HepG2 (cell line): Measurements from ENCODE around the gene RNF149. TPM values are rescaled to one million over a fixed set of nuclear protein-coding genes. Genes with fewer than 3 reads are reported as not detected.
A peak's percentile ranks its signal among the peaks of the same experiment; 100 is the strongest.

Experiments used
- CENPT ChIP-seq: sonication (generic); formaldehyde crosslinking; IDR thresholded peaks from 2 replicates; pipeline ENCODE4 v1.8.0; 2022; ENCODE audit warnings: low read depth, mild to moderate bottlenecking, moderate library complexity, missing genetic modification reagents
- DBP ChIP-seq: sonication (generic); formaldehyde crosslinking; IDR thresholded peaks from 2 replicates; pipeline ENCODE4 v1.4.0; 2020; ENCODE audit warnings: missing genetic modification reagents; ENCODE audit errors: not compliant biosample characterization
- GFI1 ChIP-seq: sonication (generic); formaldehyde crosslinking; IDR thresholded peaks from 2 replicates; pipeline ENCODE4 v1.5.0; 2020; ENCODE audit warnings: missing genetic modification reagents, mild to moderate bottlenecking, borderline replicate concordance
- GPBP1L1 ChIP-seq: sonication (generic); formaldehyde crosslinking; IDR thresholded peaks from 2 replicates; pipeline ENCODE4 v1.5.0; 2020; ENCODE audit warnings: mild to moderate bottlenecking, missing genetic modification reagents
- ISL2 ChIP-seq: sonication (generic); formaldehyde crosslinking; IDR thresholded peaks from 2 replicates; pipeline ENCODE4 v1.5.0; 2020; ENCODE audit warnings: missing genetic modification reagents
- RARA ChIP-seq: IDR thresholded peaks from 2 replicates; pipeline ENCODE4 v1.6.1; 2016; ENCODE audit warnings: missing genetic modification reagents, missing compliant biosample characterization
- RFX3 ChIP-seq: IDR thresholded peaks from 2 replicates; pipeline ENCODE4 v1.6.1; 2016; ENCODE audit warnings: missing biosample characterization, missing genetic modification reagents
- SRSF9 ChIP-seq: fragments of 200-400 bp; formaldehyde crosslinking; IDR thresholded peaks from 2 replicates; pipeline ENCODE4 v1.6.1; 2018; ENCODE audit warnings: borderline replicate concordance, mild to moderate bottlenecking, low read depth, low read length; ENCODE audit not compliant: insufficient read depth, poor library complexity, severe bottlenecking
- TAF1 ChIP-seq: sonication (generic); formaldehyde crosslinking; IDR thresholded peaks from 2 replicates; pipeline ENCODE4 v1.4.0; 2020; ENCODE audit warnings: missing genetic modification reagents
- TRIM22 ChIP-seq: fragments of 450-650 bp; IDR thresholded peaks from 2 replicates; pipeline ENCODE4 v1.6.1; 2017
- ZBTB7B ChIP-seq: sonication (generic); formaldehyde crosslinking; IDR thresholded peaks from 2 replicates; pipeline ENCODE4 v1.4.0; 2020; ENCODE audit warnings: missing genetic modification reagents
- ZNF10 ChIP-seq: sonication (generic); formaldehyde crosslinking; IDR thresholded peaks from 2 replicates; pipeline ENCODE4 v1.4.0; 2020; ENCODE audit warnings: mild to moderate bottlenecking, low read depth, missing genetic modification reagents, borderline replicate concordance
- ZNF781 ChIP-seq: sonication (generic); formaldehyde crosslinking; IDR thresholded peaks from 2 replicates; pipeline ENCODE4 v1.5.1; 2020; ENCODE audit warnings: borderline replicate concordance, mild to moderate bottlenecking, missing genetic modification reagents; ENCODE audit errors: not compliant biosample characterization
- ZNF883 ChIP-seq: sonication (generic); formaldehyde crosslinking; IDR thresholded peaks from 2 replicates; pipeline ENCODE4 v1.5.1; 2020; ENCODE audit warnings: mild to moderate bottlenecking, missing genetic modification reagents; ENCODE audit errors: not compliant biosample characterization
- ZXDC ChIP-seq: sonication (generic); formaldehyde crosslinking; IDR thresholded peaks from 2 replicates; pipeline ENCODE4 v1.5.0; 2020; ENCODE audit warnings: mild to moderate bottlenecking, missing genetic modification reagents
- polyA plus RNA-seq, 8 experiments: library from polyadenylated mRNA; depleted of rRNA in 3 of 8; stranded (reverse) in 7 of 8; unstranded in 1 of 8; fragments of >200 nt; fragmentation: Illumina TruSeq in 4 of 8; extraction: Trizol in 4 of 8; gene quantifications; 2 replicates each; pipeline versions ENCODE4 v1.2.1 to v1.2.3, GENCODE V29; 2011 to 2016; ENCODE audit warnings: low read depth in 4 of 8, missing spikeins in 1 of 8, mixed read lengths in 1 of 8; ENCODE audit not compliant: insufficient read depth in 1 of 8
- total RNA-seq, 5 experiments: library from RNA; depleted of rRNA; stranded (reverse); fragments of >200 nt; fragmentation: Illumina TruSeq; extraction: Trizol; gene quantifications; 2 replicates each; pipeline ENCODE4 v1.2.3, GENCODE V29; 2016; ENCODE audit warnings: low read depth in 1 of 5

RNF149 gene
- total and polyA plus RNA-seq, 2 of the 13 experiments (the other 11 are each of a cell fraction or from before 2014, with no cell fraction given) = 87.6 to 109 TPM

GRCh38 chr2:101238930-101239759 lies 69.4 kb downstream of the RNF149 start (continued):
- TF ChIP-seq ZXDC (CRISPR knock-in tag) (no peak), ZNF10 (CRISPR knock-in tag) (no peak), SRSF9 (no peak), DBP (CRISPR knock-in tag) (no peak), CENPT (no peak), GPBP1L1 (CRISPR knock-in tag) (no peak), RARA (CRISPR knock-in tag) (0 out of 2 replicates have a peak, but pooled peaks have one; percentile 31), ZNF781 (CRISPR knock-in tag) (peak; percentile 19), ZNF883 (CRISPR knock-in tag) (no peak), ISL2 (CRISPR knock-in tag) (peak; percentile 1; the same call in 1 of the 2 replicates), GFI1 (CRISPR knock-in tag) (no peak), TAF1 (CRISPR knock-in tag) (peak; percentile 73; the same call in 1 of the 2 replicates), RFX3 (CRISPR knock-in tag) (no peak), ZBTB7B (CRISPR knock-in tag) (peak; percentile 79), TRIM22 (no peak)
